Naive B cell (primary cell): ENCODE results near the gene MAGI2. TPM values are rescaled to one million over a fixed set of nuclear protein-coding genes. Genes with fewer than 3 reads are reported as not detected.

Source experiments
- ATAC-seq, 2 donors: fragments of 150-1000 bp; cut with Tn5 transposase; 2 replicates each; pipeline ENCODE4 v1.10.0; 2021; ENCODE audit warnings: low read depth in 2 of 2, mild to moderate bottlenecking in 2 of 2, moderate library complexity in 2 of 2
- DNase-seq: peaks from one replicate; pipeline ENCODE4 v3.0.0; 2022
- H3K27ac Mint-ChIP-seq, 6 donors: one replicate each; pipeline ENCODE4 v1.8.0; 2020 to 2022; ENCODE audit warnings: mild to moderate bottlenecking in 6 of 6, mixed read lengths in 6 of 6, moderate library complexity in 5 of 6, inconsistent platforms in 2 of 6
- H3K27me3 Mint-ChIP-seq, 3 donors: one replicate each; pipeline ENCODE4 v1.8.0; 2021 to 2022; ENCODE audit warnings: mixed read lengths in 3 of 3, mild to moderate bottlenecking in 1 of 3
- H3K36me3 Mint-ChIP-seq, 2 donors: one replicate each; pipeline ENCODE4 v1.8.0; 2020 to 2022; ENCODE audit warnings: mixed read lengths in 2 of 2, inconsistent platforms in 1 of 2, mild to moderate bottlenecking in 1 of 2
- H3K4me1 Mint-ChIP-seq, 3 donors: one replicate each; pipeline ENCODE4 v1.8.0; 2020 to 2022; ENCODE audit warnings: mixed read lengths in 3 of 3, inconsistent platforms in 1 of 3, mild to moderate bottlenecking in 1 of 3, moderate library complexity in 1 of 3
- H3K4me3 Mint-ChIP-seq, 8 donors: one replicate each; pipeline ENCODE4 v1.8.0; 2020 to 2022; ENCODE audit warnings: mild to moderate bottlenecking in 8 of 8, mixed read lengths in 8 of 8, moderate library complexity in 8 of 8, inconsistent platforms in 2 of 8
- H3K9me3 Mint-ChIP-seq, 7 donors: one replicate each; pipeline ENCODE4 v1.8.0; 2020 to 2022; ENCODE audit warnings: mixed read lengths in 7 of 7, mild to moderate bottlenecking in 5 of 7, inconsistent platforms in 2 of 7, moderate library complexity in 1 of 7
- polyA plus RNA-seq, 6 donors: library from polyadenylated mRNA; unstranded; fragments of 300-500 nt; fragmentation: Illumina TruSeq; gene quantifications; one replicate each; pipeline ENCODE4 v1.2.3, GENCODE V29; 2021; ENCODE audit warnings: low read depth in 6 of 6

MAGI2 gene
- polyA plus RNA-seq, 6 donors from 2014 or later: 0.04 to 0.06 (median 0.04) TPM; not detected in 3

DNA sequence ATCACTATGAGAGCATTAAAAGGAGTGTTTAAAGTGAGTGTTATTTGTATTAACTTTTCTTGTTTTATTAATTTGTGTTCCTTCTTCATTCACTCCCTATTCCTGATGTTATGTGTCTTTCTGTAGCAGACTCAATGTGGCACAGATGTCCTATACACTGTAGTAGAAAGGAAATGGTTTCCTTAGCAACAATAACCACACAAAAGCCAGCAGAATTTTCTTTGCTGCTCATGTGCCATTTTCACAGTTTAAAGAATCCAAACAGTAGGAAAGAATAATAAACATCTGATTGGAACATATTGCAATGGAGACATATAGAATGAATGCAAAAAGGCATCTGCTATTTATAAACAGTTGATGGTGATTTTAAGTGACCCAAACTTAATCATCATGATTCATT lies 891.3 kb downstream of the MAGI2 start:
- no peak for ATAC-seq
- no peaks in the 10 kb centered on the region for H3K4me1 Mint-ChIP-seq

GRCh38 chr7:78558566-78558965 lies 894.9 kb downstream of the MAGI2 start:
- H3K4me1 Mint-ChIP-seq: no peaks in the 10 kb centered on the region
- no peak overlapping the region for H3K4me3 Mint-ChIP-seq
- no peaks in the 10 kb centered on the region for H3K27me3 Mint-ChIP-seq
- H3K9me3 Mint-ChIP-seq: peaks cover 0 to 5% (median 0%) of the 10 kb centered on the region in 7 donors
- no peaks in the 10 kb centered on the region for H3K36me3 Mint-ChIP-seq
- no peak for ATAC-seq
- no peak for DNase-seq
- H3K27ac Mint-ChIP-seq: no peak overlapping the region

More for the DNA sequence above, 891.3 kb downstream of the MAGI2 start:
- no peaks in the 10 kb centered on the region for H3K36me3 Mint-ChIP-seq
- no peaks in the 10 kb centered on the region for H3K27me3 Mint-ChIP-seq
- H3K27ac Mint-ChIP-seq: no peak overlapping the region
- H3K4me3 Mint-ChIP-seq: no peak overlapping the region
- peaks cover 0 to 5% (median 0%) of the 10 kb centered on the region in 7 donors for H3K9me3 Mint-ChIP-seq
- DNase-seq: no peak

DNA sequence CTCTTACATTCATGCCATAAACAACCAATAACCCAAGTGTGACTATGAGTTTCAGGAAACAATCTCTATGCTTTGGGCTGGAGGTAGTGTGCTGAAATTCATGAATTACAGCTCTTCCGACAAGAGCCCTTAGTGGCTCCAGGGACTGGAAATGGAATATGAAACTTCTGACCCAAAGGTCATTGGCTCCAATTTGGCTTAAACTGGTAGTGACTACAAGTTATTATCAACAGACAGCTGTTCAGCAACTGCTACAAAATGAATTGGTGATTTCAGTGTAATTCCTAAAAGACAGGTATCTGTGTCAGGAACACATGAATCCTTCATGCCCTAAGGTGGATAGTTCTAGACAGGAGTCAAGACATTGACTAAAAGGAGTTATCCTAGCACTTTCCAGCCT lies 909.5 kb downstream of the MAGI2 start:
- Mint-ChIP-seq H3K36me3 (no peaks in the 10 kb centered on the region), H3K9me3 (no peaks in the 10 kb centered on the region), H3K27me3 (no peaks in the 10 kb centered on the region), H3K27ac (no peak overlapping the region), H3K4me3 (no peak overlapping the region), H3K4me1 (no peaks in the 10 kb centered on the region)
- ATAC-seq (no peak), DNase-seq (no peak)

GRCh38 chr7:78542981-78543380 lies 910.5 kb downstream of the MAGI2 start:
- DNase-seq: no peak
- Mint-ChIP-seq H3K4me3 (no peak overlapping the region), H3K9me3 (peaks cover 0 to 4% (median 0%) of the 10 kb centered on the region in 7 donors), H3K4me1 (no peaks in the 10 kb centered on the region), H3K27ac (no peak overlapping the region), H3K27me3 (no peaks in the 10 kb centered on the region), H3K36me3 (no peaks in the 10 kb centered on the region)
- no peak for ATAC-seq

DNA sequence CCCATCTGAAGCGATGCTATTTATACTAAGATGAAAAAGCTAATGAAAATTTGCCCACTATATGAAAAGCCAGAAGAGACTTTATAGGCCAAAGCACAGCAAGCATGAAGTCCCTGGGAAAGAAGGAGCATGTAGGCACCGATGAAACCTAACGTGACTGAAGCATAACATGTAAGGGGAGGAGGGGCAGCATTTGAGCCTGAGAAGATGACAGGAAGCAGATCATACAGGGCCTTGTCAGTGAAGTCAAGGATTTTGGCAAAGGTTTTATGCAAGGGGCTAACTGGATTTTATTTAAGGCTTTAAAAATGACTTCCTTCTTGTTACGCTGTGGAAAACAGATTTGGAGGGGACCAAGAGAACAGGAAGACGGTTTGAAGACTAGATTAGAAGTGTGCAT lies 910.9 kb downstream of the MAGI2 start:
- no peak for ATAC-seq
- no peak for DNase-seq
- H3K4me3 Mint-ChIP-seq: no peak overlapping the region
- H3K27me3 Mint-ChIP-seq: no peaks in the 10 kb centered on the region
- peaks cover 0 to 6% (median 3%) of the 10 kb centered on the region in 7 donors for H3K9me3 Mint-ChIP-seq
- H3K4me1 Mint-ChIP-seq: no peaks in the 10 kb centered on the region
- H3K36me3 Mint-ChIP-seq: no peaks in the 10 kb centered on the region
- H3K27ac Mint-ChIP-seq: no peak overlapping the region

- no peak for ATAC-seq
- H3K36me3 Mint-ChIP-seq: no peaks in the 10 kb centered on the region
- no peak for DNase-seq
- no peak overlapping the region for H3K4me3 Mint-ChIP-seq
- H3K4me1 Mint-ChIP-seq: no peaks in the 10 kb centered on the region
- H3K27me3 Mint-ChIP-seq: no peaks in the 10 kb centered on the region
- H3K9me3 Mint-ChIP-seq: peaks cover 0 to 8% (median 4%) of the 10 kb centered on the region in 7 donors
- no peak overlapping the region for H3K27ac Mint-ChIP-seq
Observed at GRCh38 chr7:78539825-78540224, 913.6 kb downstream of the MAGI2 start.

DNA sequence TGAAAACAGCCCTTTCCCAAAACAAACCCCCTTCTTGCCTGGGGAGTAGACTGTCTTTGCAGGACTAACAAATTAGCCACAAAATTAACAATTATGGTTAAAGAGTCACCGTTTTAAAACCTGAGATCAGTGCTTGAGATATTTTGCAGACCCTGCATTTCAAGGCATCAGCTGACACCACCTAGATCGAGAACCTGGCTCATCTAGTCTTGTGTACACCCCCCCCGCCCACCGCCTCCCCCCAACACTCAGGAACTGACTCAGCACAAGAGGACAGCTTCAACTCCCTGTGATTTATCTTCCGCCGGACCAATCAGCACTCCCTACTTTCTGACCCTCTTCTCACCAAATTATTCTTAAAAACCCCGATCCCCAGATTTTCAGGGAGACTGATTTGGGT lies 917.8 kb downstream of the MAGI2 start:
- ATAC-seq (no peak), DNase-seq (no peak)
- Mint-ChIP-seq H3K9me3 (peaks cover 0 to 8% (median 4%) of the 10 kb centered on the region in 7 donors), H3K27me3 (no peaks in the 10 kb centered on the region), H3K36me3 (no peaks in the 10 kb centered on the region), H3K4me1 (no peaks in the 10 kb centered on the region), H3K27ac (no peak overlapping the region), H3K4me3 (no peak overlapping the region)

GRCh38 chr7:78530351-78530750 lies 923.1 kb downstream of the MAGI2 start:
- Mint-ChIP-seq H3K4me1 (no peaks in the 10 kb centered on the region), H3K27me3 (no peaks in the 10 kb centered on the region), H3K27ac (no peak overlapping the region), H3K4me3 (no peak overlapping the region), H3K36me3 (no peaks in the 10 kb centered on the region), H3K9me3 (peaks cover 0 to 1% (median 0%) of the 10 kb centered on the region in 7 donors)
- ATAC-seq: no peak
- no peak for DNase-seq

DNA sequence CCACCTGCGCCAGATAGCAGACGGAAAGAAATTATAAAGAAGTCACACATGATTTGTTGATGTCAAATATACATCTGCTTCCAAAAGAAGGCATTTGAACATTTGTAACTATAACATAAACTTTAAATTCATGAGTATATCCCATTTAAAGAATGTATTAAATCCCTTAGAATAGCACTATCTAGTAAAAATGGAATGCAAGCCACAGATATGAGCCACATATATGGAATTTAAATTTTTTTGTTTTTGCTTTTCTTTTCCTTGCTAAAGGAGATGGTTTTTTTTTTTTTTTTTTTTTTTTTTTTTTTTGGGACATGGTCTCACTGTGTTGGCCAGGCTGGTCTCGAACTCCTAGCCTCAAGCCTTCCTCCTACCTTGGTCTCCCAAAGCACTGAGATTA lies 924.1 kb downstream of the MAGI2 start:
- Mint-ChIP-seq H3K9me3 (peaks cover 0 to 1% (median 0%) of the 10 kb centered on the region in 7 donors), H3K4me3 (no peak overlapping the region), H3K4me1 (no peaks in the 10 kb centered on the region), H3K36me3 (no peaks in the 10 kb centered on the region), H3K27ac (no peak overlapping the region), H3K27me3 (no peaks in the 10 kb centered on the region)
- no peak for ATAC-seq
- DNase-seq: no peak

- Mint-ChIP-seq H3K27ac (no peak overlapping the region), H3K4me3 (no peak overlapping the region), H3K27me3 (no peaks in the 10 kb centered on the region), H3K4me1 (no peaks in the 10 kb centered on the region), H3K36me3 (no peaks in the 10 kb centered on the region), H3K9me3 (peaks cover 0 to 1% (median 0%) of the 10 kb centered on the region in 7 donors)
- DNase-seq (no peak), ATAC-seq (no peak)
Observed at GRCh38 chr7:78528964-78529363, 924.5 kb downstream of the MAGI2 start.

DNA sequence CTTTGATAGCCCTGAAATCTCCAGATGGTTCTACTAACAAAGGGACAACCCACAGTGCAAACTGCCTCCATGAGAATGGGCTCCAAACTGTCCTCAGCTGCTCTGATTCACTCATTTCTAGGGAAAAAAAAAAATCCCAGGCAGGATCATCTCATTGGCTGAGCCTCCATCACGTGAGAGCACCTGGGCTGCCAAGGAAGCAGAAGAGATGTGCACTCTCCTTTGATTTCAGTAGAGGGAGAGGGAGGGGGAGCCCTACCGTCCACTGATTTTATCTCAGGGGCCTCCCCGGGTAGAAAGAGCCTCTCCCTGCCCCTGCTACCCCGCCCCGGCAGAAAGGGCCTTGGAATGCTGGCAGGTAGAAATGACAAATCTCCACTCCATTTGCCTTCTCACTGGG lies 929.5 kb downstream of the MAGI2 start:
- ATAC-seq: no peak
- H3K27ac Mint-ChIP-seq: no peak overlapping the region
- no peaks in the 10 kb centered on the region for H3K4me1 Mint-ChIP-seq
- H3K36me3 Mint-ChIP-seq: no peaks in the 10 kb centered on the region
- peaks cover 0 to 1% (median 0%) of the 10 kb centered on the region in 7 donors for H3K9me3 Mint-ChIP-seq
- H3K27me3 Mint-ChIP-seq: no peaks in the 10 kb centered on the region
- DNase-seq: no peak
- no peak overlapping the region for H3K4me3 Mint-ChIP-seq

DNA sequence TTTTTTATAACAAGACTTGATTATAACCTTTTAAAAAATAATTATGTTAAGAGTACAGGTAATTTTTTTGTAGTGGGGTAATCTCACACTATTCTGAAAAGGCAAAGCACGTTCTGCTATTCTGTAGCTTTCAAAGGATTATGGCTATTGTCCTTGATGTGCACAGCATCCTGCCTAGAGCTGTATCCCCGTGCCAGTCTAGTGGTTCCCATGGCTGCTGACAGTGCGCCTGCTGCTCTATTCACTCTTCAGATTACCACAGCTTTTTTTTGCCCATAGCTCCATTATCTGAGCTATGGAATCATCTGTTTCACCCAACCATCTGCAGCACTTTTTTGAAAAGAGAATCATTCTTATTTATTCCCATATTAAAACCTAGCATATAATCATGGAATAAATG lies 931.5 kb downstream of the MAGI2 start:
- DNase-seq (no peak), ATAC-seq (no peak)
- Mint-ChIP-seq H3K4me1 (no peaks in the 10 kb centered on the region), H3K27me3 (no peaks in the 10 kb centered on the region), H3K27ac (no peak overlapping the region), H3K36me3 (no peaks in the 10 kb centered on the region), H3K4me3 (no peak overlapping the region), H3K9me3 (peaks cover 0 to 1% (median 0%) of the 10 kb centered on the region in 7 donors)

- Mint-ChIP-seq H3K9me3 (no peaks in the 10 kb centered on the region), H3K27ac (no peak overlapping the region), H3K27me3 (no peaks in the 10 kb centered on the region), H3K4me3 (no peak overlapping the region), H3K4me1 (no peaks in the 10 kb centered on the region), H3K36me3 (no peaks in the 10 kb centered on the region)
- DNase-seq (no peak), ATAC-seq (no peak)
Observed at GRCh38 chr7:78516450-78516849, 937.0 kb downstream of the MAGI2 start.

- DNase-seq (no peak), ATAC-seq (no peak)
- Mint-ChIP-seq H3K27me3 (no peaks in the 10 kb centered on the region), H3K4me1 (no peaks in the 10 kb centered on the region), H3K4me3 (no peak overlapping the region), H3K9me3 (no peaks in the 10 kb centered on the region), H3K36me3 (no peaks in the 10 kb centered on the region), H3K27ac (no peak overlapping the region)
Observed at GRCh38 chr7:78514634-78515033, 938.8 kb downstream of the MAGI2 start.

DNA sequence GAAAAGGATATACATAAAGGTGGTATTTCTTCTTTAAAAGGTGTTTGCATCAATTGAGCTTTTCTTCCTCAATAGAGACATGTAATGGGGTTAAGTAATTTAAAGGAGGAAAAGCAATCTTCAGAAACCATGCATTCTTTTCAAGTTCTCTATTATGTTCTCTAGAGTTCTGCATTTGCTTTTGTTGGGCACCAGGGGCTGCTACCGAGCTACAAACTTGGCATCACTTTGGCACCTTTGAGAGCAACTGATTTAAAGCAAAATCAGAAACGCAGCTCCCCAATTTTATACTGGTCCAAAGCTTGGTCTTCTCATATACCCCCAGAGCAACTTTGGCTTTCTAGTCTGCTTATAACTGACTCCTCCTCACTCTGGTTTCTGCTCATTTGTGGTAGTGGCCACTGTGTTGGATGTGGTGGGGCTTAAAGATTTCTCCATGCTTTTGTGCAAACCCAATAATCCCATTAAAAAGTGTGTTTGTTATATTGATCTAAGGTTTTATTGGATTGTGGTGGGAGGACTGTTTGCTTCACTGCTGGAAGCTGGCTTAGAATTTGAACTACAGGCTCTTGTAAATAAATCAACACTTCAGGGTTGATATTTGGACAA lies 942.8 kb downstream of the MAGI2 start:
- no peaks in the 10 kb centered on the region for H3K27me3 Mint-ChIP-seq
- ATAC-seq: no peak
- no peak overlapping the region for H3K4me3 Mint-ChIP-seq
- peaks cover 0 to 3% (median 0%) of the 10 kb centered on the region in 7 donors for H3K9me3 Mint-ChIP-seq
- no peaks in the 10 kb centered on the region for H3K4me1 Mint-ChIP-seq
- H3K27ac Mint-ChIP-seq: no peak overlapping the region
- H3K36me3 Mint-ChIP-seq: no peaks in the 10 kb centered on the region
- DNase-seq: no peak
